ENCODE measurements around the gene MPP7. TPM values are rescaled to one million over a fixed set of nuclear protein-coding genes. Genes with fewer than 3 reads are reported as not detected.

The MPP7 gene
- total RNA-seq, 3 donors from 2014 or later = 2.9 to 20.3 (median 18.0) TPM

- intact Hi-C loops (cut with DNase I; ENCODE audit: low total_unique reads) = no loop called here
- no peaks in the 10 kb centered on the region for H3K4me1 ChIP-seq
- no peaks in the 10 kb centered on the region for H3K36me3 ChIP-seq
- H3K9me3 ChIP-seq = no peaks in the 10 kb centered on the region
- no peak overlapping the region for H3K27ac ChIP-seq
- H3K4me3 ChIP-seq = no peak overlapping the region
- no peak for DNase-seq (ENCODE audit: low spot score in 2 of 2)
- H3K27me3 ChIP-seq = no peaks in the 10 kb centered on the region
- no peak for TF ChIP-seq CTCF (IDR thresholded peaks at IDR 0.05)
- TF ChIP-seq POLR2A (IDR thresholded peaks at IDR 0.05) = no peak
- TF ChIP-seq POLR2AphosphoS5 (IDR thresholded peaks at IDR 0.05) = no peak
These were observed 13.8 kb upstream of the MPP7 start for GRCh38 chr10:28316696-28317095.

GRCh38 chr10:28315140-28315539, 12.3 kb upstream of the MPP7 start:
- DNase-seq (ENCODE audit: low spot score in 2 of 2) = no peak
- Histone ChIP-seq H3K27ac (no peak overlapping the region), H3K27me3 (no peaks in the 10 kb centered on the region), H3K4me3 (no peak overlapping the region), H3K4me1 (no peaks in the 10 kb centered on the region), H3K36me3 (no peaks in the 10 kb centered on the region), H3K9me3 (no peaks in the 10 kb centered on the region)
- intact Hi-C loops (cut with DNase I; ENCODE audit: low total_unique reads) = no loop called here
- no peak for TF ChIP-seq POLR2A (IDR thresholded peaks at IDR 0.05)
- no peak for TF ChIP-seq POLR2AphosphoS5 (IDR thresholded peaks at IDR 0.05)
- TF ChIP-seq CTCF (IDR thresholded peaks at IDR 0.05) = no peak

GRCh38 chr10:28314211-28314610, 11.3 kb upstream of the MPP7 start:
- H3K27me3 ChIP-seq = no peaks in the 10 kb centered on the region
- H3K4me1 ChIP-seq = no peaks in the 10 kb centered on the region
- no peak overlapping the region for H3K27ac ChIP-seq
- intact Hi-C loops (cut with DNase I; ENCODE audit: low total_unique reads) = no loop called here
- H3K4me3 ChIP-seq = no peak overlapping the region
- H3K36me3 ChIP-seq = no peaks in the 10 kb centered on the region
- DNase-seq (ENCODE audit: low spot score in 2 of 2) = no peak
- H3K9me3 ChIP-seq = no peaks in the 10 kb centered on the region
- TF ChIP-seq POLR2A (IDR thresholded peaks at IDR 0.05) (no peak), CTCF (IDR thresholded peaks at IDR 0.05) (no peak), POLR2AphosphoS5 (IDR thresholded peaks at IDR 0.05) (no peak)

GRCh38 chr10:28312572-28312971, 9.7 kb upstream of the MPP7 start:
- H3K27me3 ChIP-seq = no peaks in the 10 kb centered on the region
- H3K9me3 ChIP-seq = no peaks in the 10 kb centered on the region
- no peak overlapping the region for H3K27ac ChIP-seq
- no peak for TF ChIP-seq CTCF (IDR thresholded peaks at IDR 0.05)
- H3K4me3 ChIP-seq = no peak overlapping the region
- H3K4me1 ChIP-seq = no peaks in the 10 kb centered on the region
- H3K36me3 ChIP-seq = no peaks in the 10 kb centered on the region
- DNase-seq (ENCODE audit: low spot score in 2 of 2) = no peak
- intact Hi-C loops (cut with DNase I; ENCODE audit: low total_unique reads) = no loop called here

- DNase-seq (ENCODE audit: low spot score in 2 of 2) = no peak
- TF ChIP-seq CTCF (IDR thresholded peaks at IDR 0.05) (no peak), POLR2A (IDR thresholded peaks at IDR 0.05) (no peak), POLR2AphosphoS5 (IDR thresholded peaks at IDR 0.05) (no peak)
- intact Hi-C loops (cut with DNase I; ENCODE audit: low total_unique reads) = no loop called here
- Histone ChIP-seq H3K4me1 (no peaks in the 10 kb centered on the region), H3K36me3 (no peaks in the 10 kb centered on the region), H3K9me3 (no peaks in the 10 kb centered on the region), H3K27me3 (no peaks in the 10 kb centered on the region), H3K4me3 (no peak overlapping the region), H3K27ac (no peak overlapping the region)
These were observed 8.2 kb upstream of the MPP7 start for GRCh38 chr10:28311104-28311503.

Data from breast epithelium (tissue), 4 donors.